Nephron (organoid): Measurements from ENCODE around the gene PRKAA1.
"Not testable (repeated sequence)": the region's sequence is repeated elsewhere in the genome, so short reads cannot be mapped to it uniquely, and the experiment has no call there.

Experiments used
- H3K27ac Mint-ChIP-seq, 3 experiments: 2 replicates each; pipeline ENCODE4 v1.8.0; 2020; ENCODE audit warnings: mixed read lengths in 3 of 3, mild to moderate bottlenecking in 2 of 3, moderate library complexity in 1 of 3
- H3K27me3 Mint-ChIP-seq: 2 replicates; pipeline ENCODE4 v1.8.0; 2021; ENCODE audit warnings: low read depth, mild to moderate bottlenecking, moderate library complexity, mixed read lengths
- H3K36me3 Mint-ChIP-seq: 2 replicates; pipeline ENCODE4 v1.8.0; 2020; ENCODE audit warnings: low read depth, mixed read lengths
- H3K4me1 Mint-ChIP-seq: 2 replicates; pipeline ENCODE4 v1.8.0; 2020; ENCODE audit warnings: mixed read lengths
- H3K4me3 Mint-ChIP-seq, 3 experiments: 2 replicates each; pipeline ENCODE4 v1.8.0; 2020; ENCODE audit warnings: mild to moderate bottlenecking in 3 of 3, mixed read lengths in 3 of 3, moderate library complexity in 2 of 3
- H3K9me3 Mint-ChIP-seq: 2 replicates; pipeline ENCODE4 v1.8.0; 2020; ENCODE audit warnings: mixed read lengths
- TF ChIP-seq, protein P1 (sequence below), 3 experiments: fragments of 200-600 bp; sonication (generic); IDR thresholded peaks; one replicate each; pipeline ENCODE4 v1.5.0; 2021; ENCODE audit warnings: antibody characterized with exemption in 3 of 3; ENCODE audit not compliant: unreplicated experiment in 3 of 3

The PRKAA1 gene

DNA sequence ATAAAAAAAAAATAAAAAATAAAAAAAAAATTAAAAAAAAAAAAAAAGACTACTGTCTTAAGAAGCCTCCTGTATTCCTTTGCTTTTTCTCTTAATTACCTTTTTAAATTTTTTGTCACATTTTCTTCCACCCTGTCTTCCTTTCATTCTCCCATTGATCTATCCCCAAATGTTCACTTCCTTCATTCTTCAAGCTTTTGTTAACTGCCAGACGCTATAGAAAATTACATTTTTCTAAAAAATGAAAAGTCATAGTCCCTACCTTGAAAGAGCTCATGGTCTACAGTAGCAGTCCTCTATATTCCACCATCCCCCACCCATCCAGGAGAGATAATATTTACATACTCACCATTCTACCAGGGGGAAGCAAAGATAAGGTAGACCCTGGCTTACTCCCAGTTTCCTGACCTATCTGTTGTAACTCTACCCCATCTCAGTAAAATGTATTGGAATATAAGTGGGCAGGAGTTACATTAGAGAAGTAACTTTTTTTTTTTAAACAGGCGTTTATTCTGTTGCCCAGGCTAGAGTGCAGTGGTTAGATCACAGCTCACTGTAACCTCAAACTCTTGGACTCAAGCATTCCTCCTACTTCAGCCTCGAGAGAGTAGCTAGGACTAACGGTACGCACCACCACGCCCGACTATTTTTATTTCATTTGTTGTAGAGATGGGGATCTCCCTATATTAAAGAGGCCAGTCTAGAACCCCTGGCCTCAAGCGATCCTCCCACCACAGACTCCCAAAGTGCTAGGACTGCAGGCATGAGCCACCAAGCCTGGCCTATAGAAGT is 3.8 kb upstream of the PRKAA1 start:
- Mint-ChIP-seq H3K36me3 (peaks cover 4% of the 10 kb centered on the region), H3K9me3 (no peaks in the 10 kb centered on the region), H3K4me3 (peak overlapping the region; percentile 22 to 37 (median 28)), H3K27me3 (no peaks in the 10 kb centered on the region), H3K4me1 (peaks cover 20% of the 10 kb centered on the region), H3K27ac (peak overlapping the region in 1 of 3 experiments; percentile 36)
- TF ChIP-seq, protein P1, sequence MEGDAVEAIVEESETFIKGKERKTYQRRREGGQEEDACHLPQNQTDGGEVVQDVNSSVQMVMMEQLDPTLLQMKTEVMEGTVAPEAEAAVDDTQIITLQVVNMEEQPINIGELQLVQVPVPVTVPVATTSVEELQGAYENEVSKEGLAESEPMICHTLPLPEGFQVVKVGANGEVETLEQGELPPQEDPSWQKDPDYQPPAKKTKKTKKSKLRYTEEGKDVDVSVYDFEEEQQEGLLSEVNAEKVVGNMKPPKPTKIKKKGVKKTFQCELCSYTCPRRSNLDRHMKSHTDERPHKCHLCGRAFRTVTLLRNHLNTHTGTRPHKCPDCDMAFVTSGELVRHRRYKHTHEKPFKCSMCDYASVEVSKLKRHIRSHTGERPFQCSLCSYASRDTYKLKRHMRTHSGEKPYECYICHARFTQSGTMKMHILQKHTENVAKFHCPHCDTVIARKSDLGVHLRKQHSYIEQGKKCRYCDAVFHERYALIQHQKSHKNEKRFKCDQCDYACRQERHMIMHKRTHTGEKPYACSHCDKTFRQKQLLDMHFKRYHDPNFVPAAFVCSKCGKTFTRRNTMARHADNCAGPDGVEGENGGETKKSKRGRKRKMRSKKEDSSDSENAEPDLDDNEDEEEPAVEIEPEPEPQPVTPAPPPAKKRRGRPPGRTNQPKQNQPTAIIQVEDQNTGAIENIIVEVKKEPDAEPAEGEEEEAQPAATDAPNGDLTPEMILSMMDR (IDR thresholded peaks at IDR 0.05; ENCODE audit: unreplicated experiment in 3 of 3) = no peak

DNA sequence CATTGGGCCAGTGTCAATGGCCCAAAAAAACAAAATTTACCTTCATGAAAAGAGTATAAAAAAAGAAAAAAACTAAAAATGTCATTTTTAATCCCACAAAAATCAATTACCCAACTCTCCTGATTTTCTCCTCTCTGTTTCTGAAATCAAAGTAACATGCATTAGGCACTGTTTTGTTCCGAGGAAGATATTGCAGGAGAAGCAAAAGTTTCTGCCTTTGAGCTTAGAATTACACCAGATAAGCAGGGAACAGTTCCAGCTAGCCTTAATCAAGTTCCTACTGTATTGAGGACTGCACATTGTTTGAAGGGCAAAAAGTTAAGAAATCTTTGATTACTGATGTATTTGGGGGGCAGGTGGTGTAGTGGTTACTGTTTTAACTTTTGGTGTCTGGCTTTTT is 1.1 kb upstream of the PRKAA1 start:
- Mint-ChIP-seq H3K4me1 (peaks cover 33% of the 10 kb centered on the region), H3K27ac (peak overlapping the region; percentile 68 to 85 (median 82)), H3K36me3 (peaks cover 18% of the 10 kb centered on the region), H3K9me3 (no peaks in the 10 kb centered on the region), H3K27me3 (no peaks in the 10 kb centered on the region), H3K4me3 (peak overlapping the region; percentile 92 to 95 (median 93))
- TF ChIP-seq, protein P1 (IDR thresholded peaks at IDR 0.05; ENCODE audit: unreplicated experiment in 3 of 3) = no peak

- peak overlapping the region; percentile 92 to 95 (median 93) for H3K4me3 Mint-ChIP-seq
- peak overlapping the region; percentile 73 to 85 (median 82) for H3K27ac Mint-ChIP-seq
- no peaks in the 10 kb centered on the region for H3K9me3 Mint-ChIP-seq
- no peaks in the 10 kb centered on the region for H3K27me3 Mint-ChIP-seq
- peaks cover 21% of the 10 kb centered on the region for H3K36me3 Mint-ChIP-seq
- peaks cover 33% of the 10 kb centered on the region for H3K4me1 Mint-ChIP-seq
- TF ChIP-seq, protein P1 (IDR thresholded peaks at IDR 0.05; ENCODE audit: unreplicated experiment in 3 of 3) = no peak
These were observed 632 bp upstream of the PRKAA1 start for GRCh38 chr5:40798801-40799210.

DNA sequence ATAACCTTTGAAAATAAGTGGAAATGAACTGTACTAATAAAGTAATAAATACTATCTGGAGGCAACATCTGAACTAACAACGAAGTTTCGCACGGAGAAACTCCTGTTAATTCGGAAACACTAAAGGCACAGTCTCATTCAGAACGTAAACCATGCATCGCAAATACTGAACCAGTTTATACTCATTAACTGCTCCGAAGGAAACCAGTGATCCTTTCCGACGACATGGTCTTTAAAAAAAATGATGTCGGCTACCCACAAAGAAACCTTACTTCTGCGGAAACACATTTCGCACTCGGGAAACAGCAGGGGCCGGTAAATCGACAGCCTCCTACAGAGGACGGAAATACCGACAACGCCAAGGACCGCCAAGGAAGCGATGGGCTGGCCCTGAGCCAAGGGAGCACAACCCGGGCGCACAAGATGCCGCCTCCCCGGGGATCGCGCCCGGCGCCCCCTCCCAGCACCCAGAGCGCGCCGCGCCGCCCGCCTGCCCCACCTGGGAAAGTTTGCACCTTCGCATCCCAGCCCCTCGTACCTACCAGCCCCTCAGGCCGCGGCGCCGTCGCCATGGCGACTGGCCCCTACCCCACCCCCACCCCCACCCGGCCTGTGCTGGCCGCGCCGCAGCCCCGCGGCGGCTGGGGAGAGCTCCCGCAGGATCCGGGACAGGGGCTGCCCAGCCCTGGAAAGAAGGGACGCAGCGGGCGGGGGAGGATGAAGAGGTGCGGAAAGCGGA is 732 bp downstream of the PRKAA1 start:
- H3K4me1 Mint-ChIP-seq = peaks cover 33% of the 10 kb centered on the region
- no peaks in the 10 kb centered on the region for H3K9me3 Mint-ChIP-seq
- H3K4me3 Mint-ChIP-seq = peak overlapping the region; percentile 91 to 94 (median 94)

GRCh38 chr5:40796487-40796889 is 1.7 kb downstream of the PRKAA1 start:
- Mint-ChIP-seq H3K4me3 (peak overlapping the region; percentile 91 to 94 (median 94)), H3K9me3 (no peaks in the 10 kb centered on the region), H3K36me3 (peaks cover 23% of the 10 kb centered on the region), H3K27ac (peak overlapping the region; percentile 42 to 85 (median 82)), H3K4me1 (peaks cover 28% of the 10 kb centered on the region), H3K27me3 (no peaks in the 10 kb centered on the region)
- TF ChIP-seq, protein P1 (IDR thresholded peaks at IDR 0.05; ENCODE audit: unreplicated experiment in 3 of 3) = no peak

More for the DNA sequence above, 732 bp downstream of the PRKAA1 start:
- TF ChIP-seq, protein P1 (IDR thresholded peaks at IDR 0.05; ENCODE audit: unreplicated experiment in 3 of 3) = no peak
- peak overlapping the region; percentile 82 to 91 (median 85) for H3K27ac Mint-ChIP-seq
- peaks cover 28% of the 10 kb centered on the region for H3K36me3 Mint-ChIP-seq
- H3K27me3 Mint-ChIP-seq = no peaks in the 10 kb centered on the region

GRCh38 chr5:40794877-40795276 is 3.3 kb downstream of the PRKAA1 start:
- not testable (repeated sequence) for H3K9me3 Mint-ChIP-seq, H3K27ac Mint-ChIP-seq, H3K27me3 Mint-ChIP-seq
- H3K36me3 Mint-ChIP-seq = peaks cover 23% of the 10 kb centered on the region
- peaks cover 28% of the 10 kb centered on the region for H3K4me1 Mint-ChIP-seq
- H3K4me3 Mint-ChIP-seq = peak overlapping the region; percentile 12 to 75 (median 47)

- not testable (repeated sequence) for H3K4me3 Mint-ChIP-seq, H3K9me3 Mint-ChIP-seq, H3K27me3 Mint-ChIP-seq, H3K27ac Mint-ChIP-seq
- peaks cover 26% of the 10 kb centered on the region for H3K36me3 Mint-ChIP-seq
- H3K4me1 Mint-ChIP-seq = peaks cover 25% of the 10 kb centered on the region
These were observed 3.8 kb downstream of the PRKAA1 start for GRCh38 chr5:40794340-40794739.

DNA sequence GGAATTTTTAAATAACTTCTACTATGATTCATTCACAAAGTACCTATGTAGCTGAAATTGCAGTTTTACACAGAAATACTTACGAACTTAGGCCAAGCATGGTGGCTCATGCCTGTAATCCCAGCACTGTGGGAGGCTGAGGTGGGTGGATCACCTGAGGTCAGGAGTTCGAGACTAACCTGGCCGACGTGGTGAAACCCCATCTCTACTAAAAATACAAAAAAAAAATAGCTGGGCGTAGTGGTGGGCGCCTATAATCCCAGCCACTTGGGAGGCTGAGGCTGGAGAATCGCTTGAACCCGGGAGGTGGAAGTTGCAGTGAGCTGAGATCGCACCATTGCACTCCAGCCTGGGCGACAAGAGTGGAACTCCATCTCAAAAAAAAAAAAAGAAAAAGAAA is 5.5 kb downstream of the PRKAA1 start:
- Mint-ChIP-seq H3K36me3 (peaks cover 43% of the 10 kb centered on the region), H3K4me1 (peaks cover 18% of the 10 kb centered on the region)
- not testable (repeated sequence) for H3K27me3 Mint-ChIP-seq, H3K27ac Mint-ChIP-seq, H3K4me3 Mint-ChIP-seq, H3K9me3 Mint-ChIP-seq
